NOMO-1 treated with DMSO at 0.1 percent for 48 hours (cell line): ENCODE data around the gene ITK.
"Not testable (repeated sequence)": the region's sequence is repeated elsewhere in the genome, so short reads cannot be mapped to it uniquely, and the experiment has no call there.

ENCODE experiments used
- DNase-seq: peaks from one replicate; lab custom pipeline; 2025; ENCODE audit not compliant: unreplicated experiment; lab: John Stamatoyannopoulos, UW

ITK gene

DNA sequence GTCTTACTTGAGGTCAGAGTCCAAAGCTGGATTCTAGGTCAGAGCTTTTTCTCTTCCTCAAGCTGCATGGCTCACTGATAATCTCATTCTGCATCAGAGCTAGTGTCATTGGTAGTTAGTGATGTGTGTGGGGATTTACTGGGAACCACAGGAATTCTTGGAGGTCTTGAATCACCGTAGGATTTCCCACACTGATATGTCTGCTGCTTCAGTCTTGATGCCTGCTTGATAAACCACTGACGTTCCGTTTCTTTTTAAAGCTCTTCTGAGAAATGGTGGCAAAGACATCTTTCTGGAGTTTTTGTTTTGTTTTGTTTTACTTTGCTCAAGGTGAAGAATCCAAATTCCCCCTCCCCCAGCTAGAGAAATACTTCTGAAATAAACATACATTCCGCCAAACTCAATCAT lies 13.4 kb upstream of the ITK start:
- DNase-seq: no peak

DNA sequence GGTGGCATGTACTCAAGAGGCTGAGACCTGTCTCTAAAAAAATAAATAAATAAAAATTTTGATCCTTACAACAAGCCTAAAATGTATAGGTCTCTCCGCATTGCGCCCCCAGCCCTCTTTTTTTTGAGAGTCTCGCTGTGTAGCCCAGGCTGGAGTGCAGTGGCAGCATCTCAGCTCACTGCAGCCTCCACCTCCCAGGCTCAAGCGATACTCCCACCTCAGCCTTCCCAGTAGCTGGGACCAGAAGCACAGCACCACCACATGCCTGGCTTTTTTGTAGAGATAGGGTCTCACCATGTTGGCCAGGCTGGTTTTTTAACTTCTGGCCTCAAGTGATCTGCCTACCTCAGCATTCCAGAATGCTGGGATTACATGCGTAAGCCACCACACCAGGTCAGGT lies 12.4 kb upstream of the ITK start:
- no peak for DNase-seq

DNA sequence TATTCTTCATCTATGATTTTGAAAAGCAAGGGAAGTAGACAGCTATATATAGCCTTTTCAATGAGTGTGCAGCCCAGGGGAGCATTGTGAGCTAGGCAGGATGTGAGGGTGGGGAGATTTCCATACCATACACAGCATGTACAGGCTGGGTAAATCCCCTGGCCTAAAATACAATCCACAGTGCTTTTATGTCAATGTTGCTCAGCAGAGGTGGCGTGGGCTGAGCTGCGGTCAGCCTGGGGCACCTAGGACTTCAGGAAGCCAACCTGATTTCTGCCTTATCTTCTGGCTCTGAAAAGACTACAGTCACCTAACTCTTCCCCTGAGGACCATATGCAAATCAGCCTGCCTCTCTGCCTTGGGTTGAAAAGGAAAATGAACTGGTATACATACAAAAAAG lies 8.2 kb upstream of the ITK start:
- no peak for DNase-seq

DNA sequence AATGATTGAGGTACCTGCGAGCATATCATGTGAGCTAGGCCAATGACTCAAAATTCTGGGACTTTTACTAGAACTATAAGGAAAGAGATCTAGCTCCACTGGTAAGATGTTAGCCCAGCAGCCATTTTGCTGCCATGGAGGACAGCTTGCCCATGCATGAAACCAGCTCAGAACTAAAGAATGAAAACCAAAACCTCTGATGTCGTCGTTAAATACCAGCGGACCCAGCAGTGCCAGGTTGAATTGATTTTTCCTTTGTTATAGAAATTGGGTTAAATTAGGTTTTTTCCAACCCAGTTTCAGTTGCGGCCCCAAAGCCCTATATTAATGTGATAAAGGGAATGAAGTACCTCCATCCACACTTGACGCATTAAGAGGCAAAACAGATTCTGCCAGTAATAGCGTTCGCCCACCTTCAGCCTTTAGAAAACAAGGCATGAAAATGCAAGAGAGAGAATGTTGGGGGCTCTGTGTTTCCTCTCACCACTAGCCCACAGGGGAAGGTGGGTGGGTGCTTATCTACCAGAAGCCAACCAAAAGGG lies 5.5 kb upstream of the ITK start:
- no peak for DNase-seq

DNA sequence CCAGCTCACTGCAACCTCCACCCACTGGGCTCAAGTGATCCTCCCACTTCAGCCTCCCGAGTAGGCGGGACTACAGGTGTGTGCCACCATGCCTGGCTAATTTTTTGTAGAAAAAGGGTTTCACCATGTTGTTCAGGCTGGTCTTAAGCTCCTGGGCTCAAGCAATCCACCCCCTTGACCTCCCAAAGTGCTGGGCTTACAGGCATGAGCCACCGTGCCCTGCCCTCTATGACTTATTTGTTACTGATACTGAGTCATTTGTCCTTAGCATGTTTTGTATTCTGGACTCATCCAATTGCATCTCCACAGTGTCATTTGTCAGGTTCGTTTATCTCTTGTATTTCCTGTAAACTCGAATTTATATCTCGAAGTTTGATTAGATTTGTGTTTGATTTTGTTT lies 2.7 kb upstream of the ITK start:
- DNase-seq: no peak

DNA sequence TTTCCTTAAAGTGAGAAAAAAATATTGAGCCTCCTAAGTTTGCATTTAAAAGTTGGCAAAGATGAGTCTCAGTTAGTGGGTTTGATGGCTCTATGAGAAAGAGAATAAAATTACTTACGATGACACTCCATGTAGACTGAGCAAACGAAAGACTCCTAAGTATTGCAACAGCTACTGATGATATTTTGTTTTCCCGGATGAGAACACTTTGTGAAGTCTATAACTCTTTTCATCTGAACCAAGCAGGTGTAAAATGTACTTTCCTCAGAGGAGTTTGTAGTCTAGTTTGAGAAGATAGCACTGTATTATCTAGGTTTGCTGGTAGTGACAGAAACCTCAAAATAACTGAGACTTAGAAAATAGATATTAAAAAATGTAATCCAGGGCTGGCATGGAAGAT lies 1.7 kb upstream of the ITK start:
- no peak for DNase-seq

DNA sequence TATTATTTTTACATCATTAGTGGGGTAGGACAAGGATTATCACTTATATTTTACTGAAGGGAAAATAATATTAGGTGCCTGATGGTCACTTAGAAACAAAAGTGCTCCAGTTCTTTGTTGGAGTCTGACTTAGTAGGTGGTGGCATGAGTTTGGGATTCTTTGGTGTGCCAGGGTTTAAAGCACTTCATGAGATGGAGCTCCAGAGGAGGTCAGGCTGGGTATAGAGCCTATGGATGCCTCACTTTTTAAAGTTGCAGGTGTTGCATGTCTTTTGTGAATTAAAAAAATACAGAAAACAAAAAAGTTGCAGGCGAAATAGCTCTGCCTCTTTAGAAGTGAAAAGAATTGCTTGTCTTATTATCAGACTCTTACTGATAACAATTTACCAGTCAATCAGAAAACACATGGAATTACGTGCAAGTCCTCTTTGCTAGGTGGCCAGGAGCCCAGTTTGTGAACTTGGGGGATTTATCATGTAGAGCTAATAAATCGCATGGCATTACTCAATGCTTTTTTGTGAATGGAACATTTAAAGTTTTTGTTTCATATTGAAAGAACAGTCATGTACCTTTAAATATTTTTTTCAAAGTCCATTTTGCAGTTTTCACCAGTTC lies 1.6 kb downstream of the ITK start:
- DNase-seq: no peak

DNA sequence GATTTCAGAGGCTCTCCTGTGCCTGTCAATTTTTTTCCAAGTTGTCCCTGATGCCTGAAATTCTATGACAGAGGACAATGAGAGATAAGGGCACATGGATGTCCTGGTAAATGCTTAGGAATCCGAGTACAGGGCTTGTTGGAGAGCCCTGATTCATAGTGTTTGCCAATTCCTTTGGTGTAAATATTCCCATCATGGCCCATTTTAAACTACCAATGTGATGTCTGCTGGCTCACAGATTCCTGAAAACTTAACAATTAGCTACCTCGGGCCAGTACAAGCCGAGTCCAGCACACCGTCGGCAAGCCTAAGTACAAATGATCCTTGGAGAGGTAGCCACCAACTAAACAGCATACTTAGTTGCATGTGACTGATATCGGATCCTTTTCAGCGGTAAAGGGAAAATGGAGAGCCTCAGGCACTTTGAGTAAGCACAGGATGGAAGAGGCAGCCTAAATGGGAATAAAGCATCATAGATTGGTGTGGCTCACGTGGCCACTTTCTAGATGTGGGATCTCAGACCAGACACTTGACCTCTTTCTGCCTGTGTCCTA lies 3.6 kb downstream of the ITK start:
- DNase-seq: no peak

DNA sequence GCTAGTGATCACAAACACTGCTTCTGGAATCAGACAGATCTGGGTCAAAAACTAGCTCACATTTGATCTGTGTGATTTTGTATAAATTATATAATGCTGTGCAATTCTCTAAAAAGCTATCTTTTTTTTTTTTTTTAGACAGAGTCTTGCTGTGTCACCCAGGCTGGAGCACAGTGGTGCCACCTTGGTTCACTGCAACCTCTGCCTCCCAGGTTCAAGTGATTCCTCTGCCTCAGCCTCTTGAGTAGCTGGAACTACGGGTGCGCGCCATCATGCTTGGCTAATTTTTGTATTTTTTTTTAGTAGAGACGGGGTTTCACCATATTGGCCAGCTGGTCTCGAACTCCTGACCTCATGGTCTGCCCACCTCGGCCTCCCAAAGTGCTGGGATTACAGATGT lies 4.5 kb downstream of the ITK start:
- DNase-seq: not testable (repeated sequence)

DNA sequence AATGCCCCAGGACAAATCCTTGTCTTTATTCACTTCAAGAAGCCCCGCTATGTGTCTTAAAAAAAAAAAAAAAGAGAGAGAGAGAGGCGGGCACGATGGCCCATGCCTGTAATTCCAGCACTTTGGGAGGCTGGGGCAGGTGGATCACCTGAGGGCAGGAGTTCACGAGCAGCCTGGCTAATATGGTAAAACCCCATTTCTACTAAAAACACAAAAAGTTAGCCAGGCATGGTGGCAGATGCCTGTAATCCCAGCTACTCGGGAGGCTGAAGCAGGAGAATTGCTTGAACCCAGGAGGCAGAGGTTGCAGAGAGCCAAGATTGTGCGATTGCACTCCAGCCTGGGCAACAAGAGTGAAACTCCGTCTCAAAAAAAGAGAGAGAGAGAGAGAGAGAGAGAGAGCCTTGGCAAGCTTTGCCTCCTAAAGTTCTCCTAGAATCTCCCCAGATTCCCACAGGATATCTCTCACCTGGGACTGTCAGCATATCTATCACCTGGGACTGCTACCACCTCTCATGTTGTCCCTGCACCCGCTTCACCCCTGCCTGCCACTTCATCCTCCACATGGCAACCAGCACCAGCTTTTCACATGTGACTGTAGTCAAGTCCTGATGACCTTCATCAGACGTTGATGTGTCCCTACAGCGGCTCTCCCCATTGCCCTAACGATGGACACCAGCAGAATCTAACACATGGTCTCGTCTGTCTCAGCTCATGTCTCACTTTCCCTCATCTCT lies 5.8 kb downstream of the ITK start:
- DNase-seq: no peak

DNA sequence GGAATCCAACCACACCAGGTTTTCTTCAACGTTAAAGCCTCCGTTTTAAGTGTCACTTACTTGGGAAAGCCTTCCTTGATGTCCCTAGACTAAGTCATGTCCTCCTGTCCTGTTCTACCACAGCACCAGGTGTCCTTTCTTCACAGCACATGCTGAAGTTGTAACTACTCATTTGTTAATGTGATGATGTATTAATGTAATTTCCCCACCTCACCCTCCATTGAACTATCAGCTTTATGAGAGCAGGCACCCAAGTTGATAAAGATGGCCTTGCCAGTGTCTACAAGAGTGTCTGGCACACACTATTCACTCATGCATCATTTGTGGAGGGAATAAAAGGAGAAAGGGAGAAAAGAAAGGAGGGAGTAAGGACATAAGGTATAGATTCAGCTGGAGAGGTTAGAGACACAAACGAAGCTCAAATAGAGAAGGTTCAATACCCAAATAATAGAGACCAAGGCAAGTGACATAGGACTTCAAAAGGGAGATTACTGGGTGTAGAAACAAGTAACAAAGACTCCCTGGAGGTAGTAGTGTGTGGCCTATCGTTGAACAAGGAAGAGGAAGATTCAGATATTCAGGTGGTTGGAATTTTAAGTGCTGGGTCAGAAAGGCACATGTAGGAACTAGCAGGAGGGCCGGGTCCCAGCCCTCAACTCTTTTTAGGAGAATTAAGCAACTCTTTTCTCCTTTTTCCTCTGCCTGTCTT lies 6.6 kb downstream of the ITK start:
- no peak for DNase-seq

DNA sequence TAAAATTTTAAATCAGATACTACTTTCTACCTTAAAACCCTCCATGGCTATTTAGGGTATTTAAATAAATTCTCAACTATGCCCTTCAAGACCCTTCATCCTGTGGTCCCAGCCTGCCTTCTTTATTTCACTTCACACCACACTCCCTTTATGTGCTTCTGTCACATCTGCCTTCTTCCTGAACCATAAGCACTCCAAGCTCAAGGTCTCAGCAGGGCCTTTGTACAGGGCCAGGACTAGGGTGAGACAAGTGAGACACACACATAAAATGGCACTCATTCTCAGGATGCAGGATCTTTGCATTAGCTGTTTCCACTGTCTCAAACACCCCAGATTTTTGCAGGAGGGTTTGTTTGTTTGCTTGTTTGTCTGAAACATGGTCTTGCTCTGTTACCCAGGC lies 7.6 kb downstream of the ITK start:
- no peak for DNase-seq

DNA sequence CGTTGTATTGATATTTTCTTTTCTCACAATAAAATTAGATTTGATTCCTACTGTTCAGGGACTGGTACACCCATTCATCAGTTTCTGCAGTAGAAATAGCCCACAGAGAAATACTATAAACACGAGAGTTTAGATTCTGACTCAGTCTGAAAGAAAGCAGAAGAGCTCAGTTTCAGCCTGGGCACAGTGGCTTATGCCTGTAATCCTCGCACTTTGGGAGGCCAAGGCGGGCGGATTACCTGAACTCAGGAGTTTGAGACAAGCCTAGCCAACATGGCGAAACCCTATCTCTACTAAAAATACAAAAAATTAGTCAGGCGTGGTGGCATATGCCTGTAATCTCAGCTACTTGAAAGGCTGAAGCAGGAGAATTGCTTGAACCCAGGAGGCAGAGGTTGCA lies 8.6 kb downstream of the ITK start:
- no peak for DNase-seq

DNA sequence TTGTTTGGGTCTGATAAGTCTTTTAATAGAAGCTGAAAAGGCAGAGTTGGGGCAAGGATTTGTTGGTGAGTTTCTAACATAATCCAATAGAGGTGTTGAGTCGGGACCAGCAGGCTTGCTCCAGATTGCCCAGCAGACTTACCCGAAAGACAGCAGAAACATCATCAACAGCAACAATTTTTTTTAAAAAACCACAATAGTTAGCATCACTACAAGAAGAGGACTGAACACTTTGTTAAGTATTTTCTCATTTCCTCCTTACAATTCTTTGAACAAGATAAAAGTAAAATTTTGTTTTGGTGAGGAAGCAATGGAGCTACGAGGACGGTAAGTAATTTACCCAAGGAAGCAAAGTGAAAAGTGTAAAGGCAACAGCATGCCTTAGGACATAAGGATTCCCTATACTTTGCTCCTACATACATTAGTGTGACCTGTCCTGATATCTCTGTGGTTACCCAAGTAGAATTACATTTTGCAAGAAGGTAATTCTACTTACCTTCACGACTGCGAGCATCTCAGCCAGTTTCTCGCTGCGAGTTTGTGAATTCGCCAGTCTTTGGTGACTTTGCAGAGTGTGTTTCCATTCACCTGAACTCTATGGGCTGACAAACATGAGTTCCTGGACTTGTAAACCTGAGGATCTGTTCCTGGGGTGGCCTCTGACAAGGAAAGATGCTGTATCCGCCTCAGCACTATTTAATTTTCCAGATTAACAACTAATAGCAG lies 13.2 kb downstream of the ITK start:
- no peak for DNase-seq

DNA sequence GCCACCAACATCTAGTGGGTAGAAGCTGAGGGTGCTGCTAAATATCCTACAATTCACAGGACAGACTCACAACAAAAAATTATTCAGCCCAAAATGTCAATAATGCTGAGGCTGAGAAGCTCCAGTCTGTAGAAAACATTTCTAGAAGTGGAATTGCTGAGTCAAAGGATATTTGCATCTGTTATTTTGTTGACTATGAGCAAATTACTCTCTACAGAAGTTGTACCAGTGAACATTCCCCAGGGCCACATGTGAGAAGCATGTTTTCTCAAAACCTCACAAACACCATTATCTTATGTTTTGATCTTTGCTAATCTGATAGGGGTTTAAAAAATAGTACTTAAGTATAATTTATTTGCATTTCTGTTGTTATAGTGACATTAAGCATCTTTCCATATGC lies 15.4 kb downstream of the ITK start:
- DNase-seq: no peak

DNA sequence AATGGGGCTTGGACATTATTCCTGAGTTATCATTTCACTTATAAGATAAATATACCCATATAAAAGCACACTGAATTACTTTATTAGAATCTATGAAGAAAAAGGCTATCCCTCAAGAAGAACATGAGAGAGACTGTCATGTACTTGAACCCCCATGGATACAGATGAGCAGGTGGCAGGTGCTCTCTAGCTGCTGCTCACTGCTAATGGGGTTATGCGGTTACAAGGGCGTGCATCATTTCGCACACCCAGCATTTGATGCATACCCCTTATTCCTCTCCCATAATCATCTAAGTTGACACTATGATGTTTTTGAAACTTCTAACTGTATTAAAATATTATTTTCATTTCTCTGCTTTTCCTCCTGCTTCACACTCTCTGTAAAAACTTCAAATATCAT lies 16.4 kb downstream of the ITK start:
- no peak for DNase-seq

DNA sequence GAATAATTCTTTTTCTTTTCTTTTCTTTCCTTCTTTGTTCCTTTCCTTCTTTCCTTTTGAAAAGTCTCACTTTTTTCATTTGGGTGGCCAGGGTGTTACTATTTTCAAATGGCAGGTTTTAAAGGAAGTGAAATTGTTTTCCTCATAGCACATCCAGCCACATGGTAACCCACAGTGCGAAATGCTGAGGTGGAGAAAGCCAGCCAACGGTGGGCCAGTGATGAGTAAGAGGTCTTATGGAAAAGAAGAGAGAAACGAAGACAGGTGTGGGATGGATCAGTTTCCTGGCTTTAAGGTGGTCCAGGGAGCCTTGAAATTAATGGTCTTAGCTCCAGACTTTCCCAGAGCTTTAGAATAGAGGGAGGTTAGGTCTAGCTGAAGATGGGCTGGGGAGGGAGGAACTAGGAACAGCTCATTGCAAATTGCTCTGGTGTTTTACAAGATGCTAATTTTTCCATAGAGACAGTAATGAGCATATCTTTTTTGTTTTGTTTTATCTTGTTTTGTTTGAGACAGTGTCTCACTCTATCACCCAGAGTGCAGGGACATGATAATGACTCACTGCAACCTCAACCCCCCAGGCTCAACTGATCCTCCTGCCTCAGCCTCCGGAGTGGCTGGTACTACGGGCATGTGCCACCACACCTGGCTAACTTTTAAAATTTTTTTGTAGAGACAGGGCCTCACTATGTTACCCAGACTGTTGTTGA lies 17.8 kb downstream of the ITK start:
- peak; percentile 11 for DNase-seq

DNA sequence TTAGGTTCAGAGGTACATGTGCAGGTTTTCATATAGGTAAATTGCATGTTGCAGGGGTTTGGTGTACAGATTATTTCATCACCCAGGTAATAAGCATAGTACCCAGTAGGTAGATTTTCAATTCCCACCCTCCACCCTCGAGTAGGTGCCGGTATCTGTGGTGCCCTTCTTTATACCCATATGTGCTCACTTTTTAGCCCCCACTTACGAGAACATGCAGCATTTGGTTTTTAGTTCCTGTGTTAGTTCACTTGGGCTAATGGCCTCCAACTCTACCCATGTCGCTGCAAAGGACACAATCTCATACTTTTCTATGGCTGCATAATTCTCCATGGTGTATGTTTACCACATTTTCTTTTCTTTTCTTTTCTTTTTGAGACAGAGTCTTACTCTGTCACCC lies 21.2 kb downstream of the ITK start:
- no peak for DNase-seq

DNA sequence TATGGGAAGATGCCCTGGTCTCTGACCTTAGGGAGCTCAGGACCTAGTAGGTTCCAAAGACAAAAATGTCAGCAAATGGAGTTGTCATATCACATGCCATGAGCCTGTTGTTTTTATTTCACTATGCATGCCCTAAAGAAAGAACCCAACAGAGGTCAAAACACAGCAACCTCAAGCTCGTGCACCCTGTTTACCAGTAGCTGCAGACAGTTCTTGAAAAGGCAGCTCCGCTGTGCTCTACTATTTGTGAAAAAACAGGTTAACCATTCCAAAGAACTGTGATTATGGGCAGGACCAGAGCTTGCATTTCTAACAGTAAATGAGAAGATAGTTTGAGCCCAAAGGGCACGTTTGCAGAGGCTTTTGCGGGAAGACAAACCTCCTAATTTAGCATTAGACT lies 22.8 kb downstream of the ITK start:
- DNase-seq: no peak

DNA sequence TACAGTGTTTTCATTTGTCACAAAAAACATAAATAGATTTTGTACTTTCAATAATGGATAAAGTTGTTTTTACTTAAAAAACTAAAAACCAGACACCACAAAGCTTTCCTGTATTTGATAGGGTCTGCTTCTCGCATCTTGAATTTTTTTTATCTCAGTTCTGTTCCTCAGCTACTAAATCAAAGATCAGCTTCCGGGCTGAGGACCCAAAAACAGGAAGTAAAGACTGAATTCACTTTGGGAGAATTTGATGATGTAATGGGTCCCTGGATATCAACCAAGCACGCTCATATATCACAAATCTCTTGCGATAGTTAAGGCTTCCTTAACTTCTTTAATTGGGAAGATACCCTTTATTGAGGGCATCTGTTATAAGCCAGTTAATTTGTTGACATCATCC lies 24.1 kb downstream of the ITK start:
- DNase-seq: peak; percentile 75

DNA sequence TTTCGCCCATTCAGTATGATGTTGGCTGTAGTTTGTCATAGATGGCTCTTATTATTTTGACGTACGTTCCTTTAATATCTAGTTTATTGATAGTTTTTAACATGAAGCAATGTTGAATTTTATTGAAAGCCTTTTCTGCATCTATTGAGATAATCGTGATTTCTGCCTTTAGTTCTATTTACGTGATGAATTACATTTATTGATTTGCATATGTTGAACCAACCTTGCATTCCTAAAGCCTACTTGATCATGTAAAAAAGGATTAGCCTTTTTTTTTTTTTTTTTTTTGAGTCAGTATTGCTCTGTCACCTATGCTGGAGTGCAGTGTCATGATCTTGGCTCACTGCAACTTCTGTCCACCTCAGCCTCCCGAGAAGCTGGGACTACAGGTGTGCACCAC lies 25.1 kb downstream of the ITK start:
- DNase-seq: no peak
